A673 (cell line): ENCODE measurements around the gene CIC.

Experiments used
- EZH2 ChIP-seq: fragments of 200-600 bp; sonication (generic); IDR thresholded peaks from 2 replicates; pipeline ENCODE4 v1.6.1; 2017; ENCODE audit warnings: borderline replicate concordance, low read depth, mild to moderate bottlenecking, mixed read lengths, antibody characterized with exemption, low read length; ENCODE audit not compliant: poor library complexity, severe bottlenecking
- TF ChIP-seq, protein P1 (sequence below): fragments of 300-800, 200-600 bp; sonication (generic); conservative IDR thresholded peaks from 2 replicates; pipeline ENCODE4 v1.5.1; 2017; ENCODE audit warnings: low read depth, mild to moderate bottlenecking, antibody characterized with exemption, low read length, moderate library complexity, mixed read lengths

- TF ChIP-seq, protein P1, sequence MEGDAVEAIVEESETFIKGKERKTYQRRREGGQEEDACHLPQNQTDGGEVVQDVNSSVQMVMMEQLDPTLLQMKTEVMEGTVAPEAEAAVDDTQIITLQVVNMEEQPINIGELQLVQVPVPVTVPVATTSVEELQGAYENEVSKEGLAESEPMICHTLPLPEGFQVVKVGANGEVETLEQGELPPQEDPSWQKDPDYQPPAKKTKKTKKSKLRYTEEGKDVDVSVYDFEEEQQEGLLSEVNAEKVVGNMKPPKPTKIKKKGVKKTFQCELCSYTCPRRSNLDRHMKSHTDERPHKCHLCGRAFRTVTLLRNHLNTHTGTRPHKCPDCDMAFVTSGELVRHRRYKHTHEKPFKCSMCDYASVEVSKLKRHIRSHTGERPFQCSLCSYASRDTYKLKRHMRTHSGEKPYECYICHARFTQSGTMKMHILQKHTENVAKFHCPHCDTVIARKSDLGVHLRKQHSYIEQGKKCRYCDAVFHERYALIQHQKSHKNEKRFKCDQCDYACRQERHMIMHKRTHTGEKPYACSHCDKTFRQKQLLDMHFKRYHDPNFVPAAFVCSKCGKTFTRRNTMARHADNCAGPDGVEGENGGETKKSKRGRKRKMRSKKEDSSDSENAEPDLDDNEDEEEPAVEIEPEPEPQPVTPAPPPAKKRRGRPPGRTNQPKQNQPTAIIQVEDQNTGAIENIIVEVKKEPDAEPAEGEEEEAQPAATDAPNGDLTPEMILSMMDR: no peak
- no peak for TF ChIP-seq EZH2
These were observed 58.3 kb downstream of the CIC start for GRCh38 chr19:42327381-42327780.
